NCI-H345 treated with DMSO at 0.1 percent for 48 hours (cell line): ENCODE measurements around the gene LPCAT1.
"Not testable (repeated sequence)": the region's sequence is repeated elsewhere in the genome, so short reads cannot be mapped to it uniquely, and the experiment has no call there.

Experiments
- DNase-seq: peaks from one replicate; lab custom pipeline; 2025; ENCODE audit not compliant: unreplicated experiment; lab: John Stamatoyannopoulos, UW

LPCAT1 gene

DNA sequence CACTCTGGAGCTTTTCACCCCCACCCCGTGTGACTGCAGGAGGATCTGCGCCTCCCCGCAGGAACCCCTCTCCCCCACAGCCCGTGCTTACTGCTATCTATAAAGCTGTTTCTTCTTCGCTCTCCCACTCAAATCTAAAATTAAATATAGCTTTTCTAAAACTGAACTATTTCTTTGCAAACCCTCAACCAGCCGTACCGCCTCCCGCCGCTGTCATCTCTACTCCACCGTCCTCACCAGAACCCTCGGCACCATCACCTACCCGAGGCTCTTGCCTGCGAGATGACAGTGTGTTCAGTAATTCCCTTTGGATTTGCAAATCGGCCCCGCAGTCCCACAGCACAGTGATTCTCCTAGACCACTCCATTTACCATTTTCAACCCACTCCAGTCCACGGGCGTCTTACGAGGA is 13.6 kb downstream of the LPCAT1 start:
- DNase-seq = no peak

DNA sequence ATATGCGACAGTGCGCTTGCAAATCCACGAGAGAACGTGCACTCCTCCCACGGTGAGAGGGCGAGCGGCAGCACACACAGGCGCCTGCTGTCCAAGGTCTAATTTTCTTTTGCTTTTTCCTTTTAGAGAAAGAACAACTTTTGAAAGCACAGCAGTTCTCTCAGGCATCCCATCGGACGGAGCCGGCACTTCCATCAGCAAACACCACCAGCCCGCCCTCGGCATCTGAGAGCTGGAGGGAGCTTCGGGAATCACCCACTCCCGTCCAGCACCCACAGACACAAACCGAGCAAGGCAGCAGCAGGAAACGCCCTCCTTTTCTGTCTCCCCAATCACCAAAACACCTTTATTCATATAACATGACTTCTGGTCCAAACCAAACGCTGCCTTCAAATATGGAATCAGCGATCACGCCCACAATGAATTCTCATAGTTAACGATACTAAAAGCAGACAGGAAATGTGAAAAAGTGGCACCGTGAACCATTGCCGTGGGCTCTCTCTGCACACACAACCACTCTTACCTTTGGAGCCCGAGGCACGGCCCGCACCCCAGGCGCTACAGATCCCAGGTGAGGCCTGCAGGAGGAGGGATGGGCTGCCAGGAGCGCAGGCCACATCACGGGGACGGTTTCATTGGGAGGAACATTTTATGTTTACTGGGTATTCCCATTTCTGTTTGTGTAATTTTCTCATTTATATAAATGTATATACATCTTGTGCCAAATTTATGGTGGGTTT is 14.2 kb downstream of the LPCAT1 start:
- DNase-seq = no peak

DNA sequence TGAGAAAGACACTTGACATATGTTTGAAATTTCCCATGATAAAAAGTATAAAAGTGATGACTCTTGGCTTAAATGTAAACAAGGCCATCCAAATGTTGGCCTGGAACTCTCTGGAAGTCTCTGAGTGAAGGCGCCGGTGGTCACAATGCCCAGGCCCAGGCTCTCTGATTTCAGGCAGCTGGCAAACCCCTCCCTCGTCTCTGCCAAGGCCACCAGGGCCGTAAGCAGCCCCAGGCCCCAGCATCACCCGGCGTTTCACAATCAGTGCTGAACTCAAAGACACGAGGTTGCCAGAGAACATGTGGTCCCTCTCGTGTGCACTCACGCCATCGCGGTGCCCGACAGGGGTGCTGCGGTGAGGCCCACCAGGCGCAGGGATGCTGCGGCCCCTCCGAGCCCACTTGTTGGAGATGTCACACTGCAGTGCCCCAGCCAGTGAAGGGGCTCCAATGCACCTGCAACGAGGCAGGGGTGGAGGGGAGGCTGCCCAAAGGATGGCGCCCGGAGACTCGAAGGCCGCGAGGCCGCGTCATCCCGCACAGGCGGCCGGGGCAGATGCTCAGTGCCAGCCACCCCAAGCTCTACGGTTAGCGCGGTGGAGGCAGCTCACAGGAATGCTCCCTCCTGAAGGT is 15.0 kb downstream of the LPCAT1 start:
- no peak for DNase-seq

DNA sequence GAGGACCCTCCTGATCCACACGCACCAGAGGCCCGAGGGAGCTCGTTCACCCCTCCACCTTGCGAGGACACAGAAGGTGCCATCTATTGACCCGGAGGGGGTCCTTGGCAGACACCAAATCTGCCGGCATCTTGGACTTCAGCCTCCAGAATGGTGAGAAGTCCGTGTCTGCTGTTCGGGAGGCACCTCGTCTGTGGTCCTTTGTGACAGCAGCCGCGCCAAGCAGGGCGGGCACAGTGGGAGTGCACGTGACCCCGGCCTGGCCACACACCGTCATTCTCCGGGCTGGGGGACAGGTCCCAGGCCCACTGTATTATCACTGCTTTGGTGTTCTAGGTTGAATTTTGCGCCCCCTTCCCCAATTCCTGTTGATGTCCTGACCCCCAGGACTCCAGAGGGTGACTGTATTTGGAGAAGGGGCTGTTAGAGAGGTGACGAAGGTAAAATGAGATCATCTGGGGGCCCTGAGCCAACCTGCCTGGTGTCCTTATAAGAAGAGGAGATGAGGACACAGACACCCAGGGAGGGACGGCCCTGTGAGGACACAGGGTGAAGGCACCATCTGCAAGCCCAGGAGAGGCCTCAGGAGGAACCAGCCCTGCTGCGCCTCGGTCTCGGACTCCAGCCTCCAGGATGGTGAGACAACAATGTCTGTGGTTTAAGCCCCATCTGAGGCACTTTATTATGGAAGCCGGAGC is 15.7 kb downstream of the LPCAT1 start:
- DNase-seq = no peak

DNA sequence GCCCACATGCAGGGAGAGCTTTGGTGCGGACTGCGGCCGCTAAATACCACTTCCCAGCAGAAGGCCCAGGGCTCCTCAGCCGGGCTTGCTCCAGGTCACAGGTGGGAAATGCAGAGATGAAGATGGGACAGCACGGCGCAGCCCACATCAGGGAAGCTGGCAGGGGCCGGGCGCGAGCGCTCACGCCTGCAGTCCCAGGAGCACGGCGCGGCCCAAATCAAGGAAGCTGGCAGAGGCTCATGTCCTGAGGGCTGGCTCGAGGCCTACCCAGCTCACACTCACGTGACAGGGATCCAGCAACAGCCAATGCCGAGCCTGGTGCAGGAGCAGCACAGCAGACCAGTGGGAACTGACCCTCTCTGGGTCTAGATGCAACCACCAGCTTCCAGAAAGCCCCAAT is 16.3 kb downstream of the LPCAT1 start:
- no peak for DNase-seq

DNA sequence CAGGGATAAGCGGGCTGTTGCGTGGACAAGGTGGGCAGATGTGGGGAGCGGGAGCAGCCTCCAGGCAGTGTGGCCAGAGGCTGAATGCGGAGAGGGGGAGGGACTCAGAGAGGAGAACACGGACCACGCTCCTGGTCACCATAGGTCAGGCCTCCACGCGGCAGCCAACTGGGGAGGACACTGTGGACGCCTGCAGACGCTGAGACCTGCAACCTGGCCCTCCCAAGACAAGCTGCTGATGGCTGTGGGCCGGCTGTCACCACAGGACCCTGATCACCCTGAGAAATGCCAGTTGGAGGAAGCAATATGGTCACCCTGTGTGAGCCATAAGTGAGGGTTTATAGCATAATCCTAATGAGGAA is 16.8 kb downstream of the LPCAT1 start:
- no peak for DNase-seq

DNA sequence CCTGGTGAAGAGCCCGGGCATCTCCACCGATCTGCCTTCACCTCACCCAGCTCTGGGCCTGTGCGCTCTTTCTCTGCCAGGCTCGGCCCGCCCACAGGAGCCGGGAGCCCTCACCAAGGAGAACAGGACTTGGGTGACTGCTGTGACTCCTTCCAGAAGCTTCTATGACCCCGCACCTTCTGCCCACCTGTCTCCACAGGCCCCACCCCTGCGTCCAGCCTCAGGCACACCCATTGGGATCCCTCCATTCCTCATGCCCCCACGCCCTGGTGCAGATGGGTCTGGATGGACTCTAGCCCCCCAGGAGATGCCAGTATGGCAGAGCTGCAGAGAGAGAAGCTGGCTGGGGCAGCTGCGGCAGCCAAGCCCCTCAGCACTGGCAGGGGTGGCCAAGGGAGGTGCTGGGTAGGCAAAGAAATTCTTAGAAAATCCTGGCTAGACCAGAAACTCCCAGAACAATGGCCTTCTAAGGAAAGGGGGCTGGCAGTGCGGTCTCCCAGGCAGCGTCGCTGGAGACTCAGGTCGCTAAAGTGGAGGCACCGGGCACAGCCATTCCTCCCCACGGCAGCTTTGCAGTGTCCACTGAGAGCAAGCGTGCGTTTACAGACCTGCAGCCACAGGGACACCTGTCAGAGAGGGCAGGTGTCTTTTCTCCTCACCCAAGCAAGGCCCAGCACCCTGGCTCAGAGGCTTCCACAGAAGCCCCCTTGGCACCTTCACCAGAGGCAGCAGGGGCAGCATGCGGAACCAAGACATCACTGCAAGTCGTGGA is 17.3 kb downstream of the LPCAT1 start:
- no peak for DNase-seq

DNA sequence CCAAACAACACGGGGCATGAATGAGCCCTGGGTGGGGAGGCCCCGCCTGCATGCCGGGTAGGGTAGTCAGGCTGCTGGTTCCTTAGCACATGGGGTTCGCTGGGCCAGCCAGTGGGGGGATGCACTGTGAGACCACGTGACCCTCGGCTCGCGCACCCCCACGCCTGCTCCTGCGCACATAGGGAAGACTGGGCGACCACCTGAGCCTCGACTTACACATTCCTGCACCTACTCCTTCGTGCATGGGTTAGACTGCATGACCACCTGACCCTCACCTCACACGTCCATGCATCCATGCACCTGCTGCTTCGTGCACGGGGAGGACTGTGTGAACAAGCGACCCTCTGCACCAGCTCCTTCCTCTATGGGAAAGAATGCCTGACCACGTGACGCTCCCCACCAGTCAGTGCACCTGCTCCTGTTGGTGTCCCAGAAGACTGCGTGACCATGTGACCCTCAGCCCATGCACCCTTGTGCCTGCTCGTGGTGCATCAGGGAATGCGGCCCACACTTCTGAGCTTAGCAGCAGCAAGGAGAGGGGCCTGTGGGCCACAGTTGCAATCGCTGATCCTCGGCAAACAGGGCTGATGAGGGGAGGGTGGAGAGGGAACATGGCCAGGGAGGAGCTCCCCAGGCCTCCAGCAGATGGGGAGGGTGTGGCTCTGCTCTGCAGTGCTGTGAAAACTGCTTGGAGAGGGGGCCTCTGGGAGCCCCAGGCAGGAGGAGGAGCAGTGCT is 18.1 kb downstream of the LPCAT1 start:
- peak; percentile 17 for DNase-seq

DNA sequence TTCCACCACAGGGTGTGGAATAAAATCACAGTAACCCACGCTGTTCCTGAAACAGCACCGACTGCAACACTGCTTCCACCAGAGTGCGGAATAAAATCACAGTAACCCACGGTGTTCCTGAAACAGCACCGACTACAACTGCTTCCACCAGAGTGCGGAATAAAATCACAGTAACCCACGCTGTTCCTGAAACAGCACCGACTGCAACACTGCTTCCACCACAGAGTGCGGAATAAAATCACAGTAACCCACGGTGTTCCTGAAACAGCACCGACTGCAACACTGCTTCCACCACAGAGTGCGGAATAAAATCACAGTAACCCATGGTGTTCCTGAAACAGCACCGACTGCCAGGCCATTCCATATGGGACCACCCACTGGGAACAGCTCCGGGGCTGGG is 18.7 kb downstream of the LPCAT1 start:
- not testable (repeated sequence) for DNase-seq

DNA sequence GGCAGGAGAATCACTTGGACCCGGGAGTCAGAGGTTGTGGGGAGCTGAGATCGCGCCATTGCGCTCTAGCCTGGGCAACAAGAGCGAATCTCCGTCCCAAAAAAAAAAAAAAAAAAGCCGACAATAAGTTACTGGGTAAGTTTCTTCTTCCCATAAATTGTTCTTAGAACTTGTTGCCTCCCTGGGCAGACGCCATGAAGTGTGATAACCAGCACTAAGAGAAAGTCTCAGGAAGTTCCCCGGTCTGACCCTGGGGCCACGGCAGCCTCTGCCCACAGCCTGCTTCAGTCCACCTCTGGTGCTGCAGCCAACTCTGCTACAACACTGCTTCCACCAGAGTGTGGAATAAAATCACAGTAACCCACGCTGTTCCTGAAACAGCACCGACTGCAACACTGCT is 19.1 kb downstream of the LPCAT1 start:
- no peak for DNase-seq

DNA sequence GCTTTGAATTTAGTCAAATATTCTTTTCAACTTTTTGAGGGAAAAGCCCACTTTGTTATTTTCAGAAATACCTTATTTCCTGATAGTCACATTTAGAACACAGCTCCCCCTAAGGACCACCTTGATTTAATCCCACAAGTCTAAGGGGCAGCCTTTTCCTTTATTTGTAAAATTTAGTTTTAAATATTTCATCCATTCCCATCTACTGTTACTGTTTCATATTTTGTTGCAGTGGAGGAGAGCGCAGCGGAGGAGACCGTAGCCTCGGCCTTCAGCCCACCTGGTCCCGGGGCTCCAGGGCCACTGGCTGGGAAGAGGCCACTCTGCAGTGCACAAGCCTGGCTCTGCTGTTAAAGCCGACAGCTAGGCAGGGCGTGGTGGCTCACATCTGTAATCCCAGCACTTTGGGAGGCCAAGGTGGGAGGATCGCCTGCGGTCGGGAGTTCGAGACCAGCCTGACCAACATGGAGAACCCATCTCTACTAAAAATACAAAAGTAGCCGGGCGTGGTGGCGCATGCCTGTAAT is 19.6 kb downstream of the LPCAT1 start:
- DNase-seq = no peak

DNA sequence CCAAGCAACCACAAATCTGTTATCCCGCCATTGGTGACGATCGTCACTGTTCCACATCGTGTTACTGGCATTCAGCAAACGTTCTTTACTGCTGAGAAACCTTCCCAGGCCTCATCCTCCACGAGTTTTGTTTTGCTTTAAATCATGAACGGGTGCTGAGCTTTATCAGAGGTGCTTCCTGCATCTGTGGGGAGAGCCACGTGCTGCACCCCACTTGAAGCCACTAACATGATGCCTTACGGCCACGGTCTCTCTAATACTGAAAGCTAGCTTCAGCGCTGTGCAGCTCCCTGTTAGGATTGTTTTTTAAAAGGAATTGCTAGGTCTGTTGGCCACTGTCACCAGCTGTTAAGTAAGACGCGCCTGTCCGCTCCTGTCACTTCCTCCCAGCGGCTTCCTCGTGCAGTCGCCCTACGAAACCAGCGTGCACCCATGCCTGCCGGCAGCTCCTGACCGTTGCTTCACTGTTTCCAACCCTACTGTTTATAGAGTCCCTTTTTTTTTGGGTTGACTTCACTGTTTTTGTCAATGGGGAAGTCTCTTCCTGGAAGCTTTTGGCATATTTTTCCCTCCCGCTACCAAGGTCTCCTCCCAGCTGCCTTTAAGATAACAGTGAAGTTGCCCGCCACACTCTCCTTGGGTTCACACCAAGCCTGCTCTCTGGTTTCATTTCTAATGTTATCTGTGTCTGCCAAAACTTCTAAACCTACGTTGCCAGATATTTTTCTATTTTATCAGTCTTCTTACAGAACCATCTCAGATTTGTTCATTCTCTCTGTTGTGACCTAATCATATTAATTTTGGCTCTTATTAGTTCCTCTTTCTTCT is 20.3 kb downstream of the LPCAT1 start:
- DNase-seq = no peak

DNA sequence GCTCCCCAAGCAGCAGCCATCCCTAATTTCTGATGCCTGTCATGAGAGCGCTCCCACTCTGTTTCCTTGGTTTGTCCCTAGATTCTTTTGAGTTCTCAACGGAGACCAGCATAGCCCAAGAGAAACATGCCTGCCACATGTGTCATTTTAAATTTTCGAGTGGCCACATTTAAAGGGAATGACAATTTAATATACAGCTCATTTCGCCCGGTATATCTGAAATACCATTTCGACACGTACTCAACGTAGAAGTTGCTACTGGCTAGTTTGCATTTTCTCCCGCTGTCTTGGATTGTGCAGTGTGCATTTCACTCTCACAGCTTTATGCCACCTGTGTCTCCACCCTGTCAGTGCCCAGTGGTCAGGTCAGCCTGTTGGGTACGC is 21.0 kb downstream of the LPCAT1 start:
- no peak for DNase-seq

DNA sequence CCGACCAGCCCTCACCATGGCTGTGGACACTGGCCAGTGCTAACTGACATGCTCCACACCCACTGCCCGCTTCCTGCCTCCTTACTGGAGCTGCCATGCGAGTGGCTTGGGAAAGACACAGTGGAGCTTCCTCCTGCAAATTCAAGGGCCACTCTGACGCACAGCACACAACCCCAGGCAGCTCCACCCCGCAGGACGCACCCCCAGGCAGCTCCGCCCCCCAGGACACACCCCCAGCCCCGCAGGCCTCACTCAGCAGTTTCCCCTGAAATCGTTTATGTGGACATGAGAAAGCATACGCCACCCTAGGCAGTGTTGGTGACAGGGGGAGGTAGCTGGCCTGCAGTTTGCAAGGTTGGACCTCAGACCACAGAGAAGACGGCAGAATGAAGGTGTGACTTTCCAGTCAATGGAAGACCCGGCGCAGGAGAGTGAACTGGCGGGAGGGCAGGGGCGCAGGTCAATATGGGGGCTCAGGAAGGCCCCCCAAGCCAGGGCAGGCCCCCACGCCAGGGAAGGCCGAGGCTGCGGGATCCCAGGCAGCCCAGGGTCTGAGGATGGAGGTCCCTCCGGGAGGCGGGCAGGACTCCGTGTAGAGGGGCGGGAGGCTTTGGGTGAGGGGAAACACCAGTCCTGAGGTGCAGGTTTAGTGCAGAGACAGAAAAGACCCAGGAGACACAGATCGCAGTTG is 21.6 kb downstream of the LPCAT1 start:
- no peak for DNase-seq

DNA sequence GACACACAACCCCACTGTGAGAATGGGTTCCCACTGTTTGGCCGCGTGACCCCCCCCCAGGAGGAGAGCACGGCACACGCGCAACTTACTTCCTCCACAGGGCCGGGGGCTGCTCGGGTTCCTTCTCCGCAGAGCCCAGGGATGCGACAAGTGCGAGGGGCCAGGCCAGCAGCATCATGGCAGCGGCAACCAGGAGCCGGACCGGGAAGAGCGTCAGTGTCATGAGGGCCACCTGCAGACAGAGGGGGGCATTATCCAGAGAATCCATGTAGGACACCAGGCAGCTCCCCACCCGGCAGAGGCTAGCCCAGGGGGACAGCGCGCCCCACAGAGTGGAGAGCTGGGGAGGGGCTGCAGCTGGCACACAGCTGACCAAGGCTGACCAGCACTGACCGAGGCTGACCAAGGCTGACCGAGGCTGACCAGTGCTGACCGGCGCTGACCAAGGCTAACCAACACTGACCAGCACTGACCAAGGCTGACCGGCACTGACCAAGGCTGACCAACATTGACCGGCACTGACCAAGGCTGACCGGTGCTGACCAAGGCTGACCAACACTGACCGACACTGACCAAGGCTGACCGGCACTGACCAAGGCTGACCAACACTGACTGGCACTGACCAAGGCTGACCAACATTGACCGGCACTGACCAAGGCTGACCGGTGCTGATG is 22.3 kb downstream of the LPCAT1 start:
- DNase-seq = no peak

DNA sequence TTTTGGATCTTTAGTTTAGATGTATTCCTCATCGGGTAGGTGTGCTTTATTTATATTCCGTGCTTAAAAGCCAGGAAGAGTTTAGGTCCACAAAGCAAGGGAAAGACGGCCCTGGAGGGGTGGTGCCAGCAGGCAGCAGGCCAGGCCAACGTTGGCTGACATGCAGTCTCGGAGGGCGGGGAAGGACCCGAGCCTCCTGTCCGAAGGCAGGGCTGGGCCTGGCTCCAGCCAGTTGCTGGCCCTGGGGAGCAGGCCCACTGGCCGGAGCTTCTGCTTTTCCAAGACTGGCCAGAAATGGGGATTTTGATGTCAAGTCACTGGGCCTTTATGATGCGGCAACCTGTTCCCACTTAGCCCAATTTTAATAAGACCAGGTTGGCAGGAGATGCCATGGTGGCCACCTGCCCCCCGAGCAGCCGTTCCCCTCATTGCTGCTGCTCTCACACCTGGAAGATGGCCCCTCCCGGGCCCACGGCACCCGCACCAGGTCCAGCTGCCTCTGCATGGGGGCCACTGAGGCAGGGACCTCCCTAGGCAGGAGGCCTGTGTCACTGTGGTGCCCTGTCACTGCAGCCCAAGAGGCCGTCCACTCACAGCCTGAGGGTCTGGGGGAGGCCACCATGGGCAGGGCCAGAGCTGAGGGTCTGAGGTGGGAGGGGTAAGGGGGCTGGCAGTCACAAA is 23.2 kb downstream of the LPCAT1 start:
- DNase-seq = no peak

DNA sequence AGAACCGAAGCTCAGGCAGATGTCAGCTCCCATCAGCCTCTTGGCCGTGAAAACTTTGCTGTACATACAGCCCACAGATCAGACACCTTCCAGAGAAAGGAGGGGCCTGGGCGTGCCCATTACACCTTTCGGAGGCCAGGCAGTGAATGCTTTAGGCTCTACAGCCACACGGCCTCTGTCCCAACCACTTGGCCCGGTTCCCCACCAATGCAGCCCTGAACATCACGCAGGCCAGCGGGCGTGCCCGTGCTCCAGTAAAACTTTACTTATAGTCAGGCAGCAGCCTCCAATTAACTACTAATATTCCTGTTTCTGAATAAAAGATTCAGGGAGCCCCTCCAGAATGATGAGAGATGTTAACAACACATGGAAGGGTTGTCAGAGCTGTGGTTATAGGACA is 23.9 kb downstream of the LPCAT1 start:
- DNase-seq = no peak
